ENCODE data around the gene KRT86.
A peak's percentile ranks its signal among the peaks of the same experiment; 100 is the strongest.

The KRT86 gene

GRCh38 chr12:52349196-52349595 is 74.8 kb downstream of the KRT86 start:
- H3K27ac ChIP-seq (ENCODE audit: insufficient read depth, low read length, poor library complexity, severe bottlenecking) = no peak overlapping the region
- DNase-seq = no peak
- no peaks in the 10 kb centered on the region for H3K36me3 ChIP-seq (ENCODE audit: control insufficient read depth, insufficient read depth, low read length)
- H3K9me3 ChIP-seq (ENCODE audit: control insufficient read depth, low read length) = no peaks in the 10 kb centered on the region
- H3K4me1 ChIP-seq (ENCODE audit: control insufficient read depth, insufficient read depth, low read length, poor library complexity, severe bottlenecking) = peaks cover 15% of the 10 kb centered on the region
- no peak overlapping the region for H3K4me3 ChIP-seq (ENCODE audit: insufficient read depth, low read depth, low read length, poor library complexity, severe bottlenecking)
- H3K27me3 ChIP-seq (replicated peaks; ENCODE audit: control insufficient read depth, insufficient read depth, low read length, poor library complexity, severe bottlenecking) = no peaks in the 10 kb centered on the region

GRCh38 chr12:52350021-52350620 is 75.7 kb downstream of the KRT86 start:
- Histone ChIP-seq H3K27me3 (replicated peaks; ENCODE audit: control insufficient read depth, insufficient read depth, low read length, poor library complexity, severe bottlenecking) (no peaks in the 10 kb centered on the region), H3K4me1 (ENCODE audit: control insufficient read depth, insufficient read depth, low read length, poor library complexity, severe bottlenecking) (peaks cover 15% of the 10 kb centered on the region), H3K9me3 (ENCODE audit: control insufficient read depth, low read length) (no peaks in the 10 kb centered on the region), H3K27ac (ENCODE audit: insufficient read depth, low read length, poor library complexity, severe bottlenecking) (no peak overlapping the region), H3K36me3 (ENCODE audit: control insufficient read depth, insufficient read depth, low read length) (no peaks in the 10 kb centered on the region), H3K4me3 (ENCODE audit: insufficient read depth, low read depth, low read length, poor library complexity, severe bottlenecking) (no peak overlapping the region)
- no peak for DNase-seq

- H3K27me3 ChIP-seq (replicated peaks; ENCODE audit: control insufficient read depth, insufficient read depth, low read length, poor library complexity, severe bottlenecking) = no peaks in the 10 kb centered on the region
- no peaks in the 10 kb centered on the region for H3K9me3 ChIP-seq (ENCODE audit: control insufficient read depth, low read length)
- no peaks in the 10 kb centered on the region for H3K36me3 ChIP-seq (ENCODE audit: control insufficient read depth, insufficient read depth, low read length)
- peaks cover 15% of the 10 kb centered on the region for H3K4me1 ChIP-seq (ENCODE audit: control insufficient read depth, insufficient read depth, low read length, poor library complexity, severe bottlenecking)
- DNase-seq = no peak
- no peak overlapping the region for H3K27ac ChIP-seq (ENCODE audit: insufficient read depth, low read length, poor library complexity, severe bottlenecking)
- H3K4me3 ChIP-seq (ENCODE audit: insufficient read depth, low read depth, low read length, poor library complexity, severe bottlenecking) = no peak overlapping the region
These were observed 76.3 kb downstream of the KRT86 start for GRCh38 chr12:52350786-52351185.

- Histone ChIP-seq H3K4me3 (ENCODE audit: insufficient read depth, low read depth, low read length, poor library complexity, severe bottlenecking) (no peak overlapping the region), H3K27me3 (replicated peaks; ENCODE audit: control insufficient read depth, insufficient read depth, low read length, poor library complexity, severe bottlenecking) (no peaks in the 10 kb centered on the region), H3K36me3 (ENCODE audit: control insufficient read depth, insufficient read depth, low read length) (no peaks in the 10 kb centered on the region), H3K27ac (ENCODE audit: insufficient read depth, low read length, poor library complexity, severe bottlenecking) (no peak overlapping the region), H3K4me1 (ENCODE audit: control insufficient read depth, insufficient read depth, low read length, poor library complexity, severe bottlenecking) (peaks cover 15% of the 10 kb centered on the region), H3K9me3 (ENCODE audit: control insufficient read depth, low read length) (no peaks in the 10 kb centered on the region)
- peak; percentile 19 to 36 (median 20) for DNase-seq
These were observed 77.0 kb downstream of the KRT86 start for GRCh38 chr12:52351196-52352059.

- peaks cover 15% of the 10 kb centered on the region for H3K4me1 ChIP-seq (ENCODE audit: control insufficient read depth, insufficient read depth, low read length, poor library complexity, severe bottlenecking)
- no peaks in the 10 kb centered on the region for H3K36me3 ChIP-seq (ENCODE audit: control insufficient read depth, insufficient read depth, low read length)
- no peak overlapping the region for H3K27ac ChIP-seq (ENCODE audit: insufficient read depth, low read length, poor library complexity, severe bottlenecking)
- H3K9me3 ChIP-seq (ENCODE audit: control insufficient read depth, low read length) = no peaks in the 10 kb centered on the region
- no peak overlapping the region for H3K4me3 ChIP-seq (ENCODE audit: insufficient read depth, low read depth, low read length, poor library complexity, severe bottlenecking)
- DNase-seq = no peak
- no peaks in the 10 kb centered on the region for H3K27me3 ChIP-seq (replicated peaks; ENCODE audit: control insufficient read depth, insufficient read depth, low read length, poor library complexity, severe bottlenecking)
These were observed 78.5 kb downstream of the KRT86 start for GRCh38 chr12:52352951-52353350.

GRCh38 chr12:52353766-52354165 is 79.3 kb downstream of the KRT86 start:
- no peaks in the 10 kb centered on the region for H3K36me3 ChIP-seq (ENCODE audit: control insufficient read depth, insufficient read depth, low read length)
- no peak overlapping the region for H3K4me3 ChIP-seq (ENCODE audit: insufficient read depth, low read depth, low read length, poor library complexity, severe bottlenecking)
- H3K4me1 ChIP-seq (ENCODE audit: control insufficient read depth, insufficient read depth, low read length, poor library complexity, severe bottlenecking) = peaks cover 15% of the 10 kb centered on the region
- H3K9me3 ChIP-seq (ENCODE audit: control insufficient read depth, low read length) = no peaks in the 10 kb centered on the region
- H3K27ac ChIP-seq (ENCODE audit: insufficient read depth, low read length, poor library complexity, severe bottlenecking) = no peak overlapping the region
- DNase-seq = no peak
- no peaks in the 10 kb centered on the region for H3K27me3 ChIP-seq (replicated peaks; ENCODE audit: control insufficient read depth, insufficient read depth, low read length, poor library complexity, severe bottlenecking)

- peaks cover 15% of the 10 kb centered on the region for H3K4me1 ChIP-seq (ENCODE audit: control insufficient read depth, insufficient read depth, low read length, poor library complexity, severe bottlenecking)
- DNase-seq = no peak
- no peak overlapping the region for H3K27ac ChIP-seq (ENCODE audit: insufficient read depth, low read length, poor library complexity, severe bottlenecking)
- H3K27me3 ChIP-seq (replicated peaks; ENCODE audit: control insufficient read depth, insufficient read depth, low read length, poor library complexity, severe bottlenecking) = no peaks in the 10 kb centered on the region
- H3K4me3 ChIP-seq (ENCODE audit: insufficient read depth, low read depth, low read length, poor library complexity, severe bottlenecking) = no peak overlapping the region
- no peaks in the 10 kb centered on the region for H3K36me3 ChIP-seq (ENCODE audit: control insufficient read depth, insufficient read depth, low read length)
- H3K9me3 ChIP-seq (ENCODE audit: control insufficient read depth, low read length) = no peaks in the 10 kb centered on the region
These were observed 79.8 kb downstream of the KRT86 start for GRCh38 chr12:52354200-52354599.

GRCh38 chr12:52355176-52355575 is 80.7 kb downstream of the KRT86 start:
- Histone ChIP-seq H3K9me3 (ENCODE audit: control insufficient read depth, low read length) (no peaks in the 10 kb centered on the region), H3K27me3 (replicated peaks; ENCODE audit: control insufficient read depth, insufficient read depth, low read length, poor library complexity, severe bottlenecking) (no peaks in the 10 kb centered on the region), H3K4me1 (ENCODE audit: control insufficient read depth, insufficient read depth, low read length, poor library complexity, severe bottlenecking) (peaks cover 15% of the 10 kb centered on the region), H3K4me3 (ENCODE audit: insufficient read depth, low read depth, low read length, poor library complexity, severe bottlenecking) (no peak overlapping the region), H3K27ac (ENCODE audit: insufficient read depth, low read length, poor library complexity, severe bottlenecking) (no peak overlapping the region), H3K36me3 (ENCODE audit: control insufficient read depth, insufficient read depth, low read length) (no peaks in the 10 kb centered on the region)
- DNase-seq = no peak

GRCh38 chr12:52356031-52356761 is 81.8 kb downstream of the KRT86 start:
- DNase-seq = no peak
- H3K27ac ChIP-seq (ENCODE audit: insufficient read depth, low read length, poor library complexity, severe bottlenecking) = no peak overlapping the region
- no peak overlapping the region for H3K4me3 ChIP-seq (ENCODE audit: insufficient read depth, low read depth, low read length, poor library complexity, severe bottlenecking)
- H3K9me3 ChIP-seq (ENCODE audit: control insufficient read depth, low read length) = no peaks in the 10 kb centered on the region
- no peaks in the 10 kb centered on the region for H3K36me3 ChIP-seq (ENCODE audit: control insufficient read depth, insufficient read depth, low read length)
- H3K27me3 ChIP-seq (replicated peaks; ENCODE audit: control insufficient read depth, insufficient read depth, low read length, poor library complexity, severe bottlenecking) = no peaks in the 10 kb centered on the region
- H3K4me1 ChIP-seq (ENCODE audit: control insufficient read depth, insufficient read depth, low read length, poor library complexity, severe bottlenecking) = peaks cover 12% of the 10 kb centered on the region

Data from effector memory CD4-positive, alpha-beta T cell (primary cell).